ENCODE results near the gene CACNA1H. TPM values are rescaled to one million over a fixed set of nuclear protein-coding genes. Genes with fewer than 3 reads are reported as not detected.

Gene CACNA1H
- total and polyA plus RNA-seq, 2 experiments from 2014 or later: 9.1 TPM

DNA sequence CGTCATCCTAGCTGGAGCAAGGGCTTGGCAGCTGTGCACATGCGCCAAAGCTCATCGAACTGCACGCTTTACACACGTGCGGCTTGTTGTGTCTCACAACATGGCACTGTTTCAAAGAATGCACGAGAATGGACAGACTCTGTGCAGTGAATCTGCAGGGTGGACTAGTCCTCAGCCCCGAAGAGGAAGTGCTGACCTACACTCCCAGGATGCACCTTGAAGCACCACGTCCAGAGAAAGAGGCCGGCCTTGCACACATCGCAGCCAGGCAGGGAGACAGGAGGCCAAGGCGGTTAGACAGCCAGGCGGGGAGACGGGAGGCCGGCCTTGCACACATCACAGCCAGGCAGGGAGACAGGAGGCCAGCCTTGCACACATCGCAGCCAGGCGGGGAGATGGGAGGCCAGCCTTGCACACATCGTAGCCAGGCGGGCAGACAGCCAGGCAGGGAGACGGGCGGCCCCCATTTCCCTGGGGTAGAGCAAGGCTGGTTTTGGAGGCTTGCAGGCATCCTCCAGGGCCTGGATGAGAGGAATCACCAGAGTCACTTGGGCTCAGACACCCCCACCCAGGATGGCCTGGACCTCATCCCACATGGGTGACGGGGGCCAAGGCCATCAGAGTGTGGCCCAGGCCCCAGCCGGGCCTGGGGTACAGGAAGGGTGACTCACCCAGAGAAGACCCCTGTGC is 9.0 kb upstream of the CACNA1H start:
- Histone ChIP-seq H3K79me2 (no peaks in the 10 kb centered on the region), H2AFZ (no peak overlapping the region), H3K4me2 (no peak overlapping the region), H4K20me1 (ENCODE audit: insufficient read depth, poor library complexity, severe bottlenecking) (no peaks in the 10 kb centered on the region), H3K27ac (no peak overlapping the region), H3K36me3 (replicated peaks; ENCODE audit: insufficient read depth, low read depth) (no peaks in the 10 kb centered on the region), H3K4me3 (no peak overlapping the region), H3K9me2 (replicated peaks; ENCODE audit: insufficient read depth) (no peaks in the 10 kb centered on the region), H3K27me3 (no peaks in the 10 kb centered on the region), H3K4me1 (ENCODE audit: insufficient read depth) (no peaks in the 10 kb centered on the region), H3K9me3 (ENCODE audit: low read depth) (no peaks in the 10 kb centered on the region)
- TF ChIP-seq EZH2 (IDR thresholded peaks at IDR 0.05; ENCODE audit: borderline replicate concordance) (no peak), CTCF (IDR thresholded peaks at IDR 0.05; ENCODE audit: poor library complexity) (no peak), EZH2phosphoT487 (IDR thresholded peaks at IDR 0.05; ENCODE audit: low read depth, severe bottlenecking, unreplicated experiment) (no peak)
- whole genome bisulfite sequencing (ENCODE audit: low lambda C conversion rate, missing lambda C conversion rate): 85% methylated on average over 22 of the region's 23 CpGs
- DNase-seq (ENCODE audit: low spot score): no peak

- no peaks in the 10 kb centered on the region for H3K36me3 ChIP-seq (replicated peaks; ENCODE audit: insufficient read depth, low read depth)
- no peak overlapping the region for H3K4me2 ChIP-seq
- H3K79me2 ChIP-seq: no peaks in the 10 kb centered on the region
- no peak overlapping the region for H3K4me3 ChIP-seq
- no peaks in the 10 kb centered on the region for H3K27me3 ChIP-seq
- no peak for TF ChIP-seq EZH2 (IDR thresholded peaks at IDR 0.05; ENCODE audit: borderline replicate concordance)
- TF ChIP-seq EZH2phosphoT487 (IDR thresholded peaks at IDR 0.05; ENCODE audit: low read depth, severe bottlenecking, unreplicated experiment): no peak
- no peak for TF ChIP-seq CTCF (IDR thresholded peaks at IDR 0.05; ENCODE audit: poor library complexity)
- H2AFZ ChIP-seq: no peak overlapping the region
- H3K4me1 ChIP-seq (ENCODE audit: insufficient read depth): no peaks in the 10 kb centered on the region
- DNase-seq (ENCODE audit: low spot score): no peak
- no peaks in the 10 kb centered on the region for H3K9me2 ChIP-seq (replicated peaks; ENCODE audit: insufficient read depth)
- 87% methylated on average over 44 of the region's 46 CpGs for WGBS (ENCODE audit: low lambda C conversion rate, missing lambda C conversion rate)
- H4K20me1 ChIP-seq (ENCODE audit: insufficient read depth, poor library complexity, severe bottlenecking): no peaks in the 10 kb centered on the region
- no peak overlapping the region for H3K27ac ChIP-seq
- H3K9me3 ChIP-seq (ENCODE audit: low read depth): no peaks in the 10 kb centered on the region
Measured at GRCh38 chr16:1144476-1145382, 8.2 kb upstream of the CACNA1H start.

DNA sequence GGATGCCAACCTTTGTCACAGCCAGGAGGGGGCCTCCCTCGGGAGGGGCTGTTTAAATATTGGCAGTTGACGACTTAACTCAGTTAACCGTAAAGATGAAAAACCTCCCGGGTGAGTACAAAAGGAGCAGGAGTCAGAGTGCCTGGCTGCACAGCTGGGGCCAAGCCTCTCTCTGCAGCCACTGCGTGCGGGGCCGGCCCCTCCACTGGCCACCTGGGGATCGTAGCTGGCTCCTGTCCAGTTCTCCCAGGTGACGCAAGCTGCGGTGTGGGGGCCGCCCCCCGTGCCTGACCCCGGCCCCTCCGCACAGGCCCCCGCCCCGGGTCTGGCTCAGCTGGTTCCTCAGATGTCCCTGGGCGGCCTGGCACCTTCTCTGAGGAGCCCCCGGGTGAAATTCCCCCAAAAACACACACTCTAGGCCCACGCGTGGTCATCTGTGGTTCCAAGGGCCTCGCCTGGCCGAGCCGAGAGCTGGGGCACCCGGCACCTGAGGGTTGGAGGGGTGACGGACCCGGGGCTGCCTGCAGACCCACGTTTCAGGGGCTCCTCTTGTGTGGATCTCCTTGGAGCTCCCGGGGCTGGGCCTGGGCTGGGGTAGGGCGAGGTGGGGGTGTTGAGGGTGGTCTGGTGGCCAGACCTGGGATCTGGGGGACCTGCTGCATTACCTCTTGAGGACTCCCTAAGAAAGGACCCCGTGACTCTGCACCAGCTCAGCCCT is 7.4 kb upstream of the CACNA1H start:
- Histone ChIP-seq H2AFZ (no peak overlapping the region), H3K4me1 (ENCODE audit: insufficient read depth) (no peaks in the 10 kb centered on the region), H3K9me3 (ENCODE audit: low read depth) (no peaks in the 10 kb centered on the region), H3K79me2 (no peaks in the 10 kb centered on the region), H3K9me2 (replicated peaks; ENCODE audit: insufficient read depth) (no peaks in the 10 kb centered on the region), H3K27ac (no peak overlapping the region), H4K20me1 (ENCODE audit: insufficient read depth, poor library complexity, severe bottlenecking) (no peaks in the 10 kb centered on the region), H3K4me2 (no peak overlapping the region), H3K4me3 (no peak overlapping the region), H3K27me3 (no peaks in the 10 kb centered on the region), H3K36me3 (replicated peaks; ENCODE audit: insufficient read depth, low read depth) (no peaks in the 10 kb centered on the region)
- TF ChIP-seq EZH2 (IDR thresholded peaks at IDR 0.05; ENCODE audit: borderline replicate concordance): no peak
- TF ChIP-seq CTCF (IDR thresholded peaks at IDR 0.05; ENCODE audit: poor library complexity): no peak
- no peak for TF ChIP-seq EZH2phosphoT487 (IDR thresholded peaks at IDR 0.05; ENCODE audit: low read depth, severe bottlenecking, unreplicated experiment)
- DNase-seq (ENCODE audit: low spot score): no peak
- 54% methylated on average over 15 of the region's 30 CpGs for WGBS (ENCODE audit: low lambda C conversion rate, missing lambda C conversion rate)
